Inflammatory macrophage treated with lipopolysaccharide for 4 hours (primary cell): Measurements from ENCODE around the gene SCAMP5.

Experiments used
- DNase-seq: peaks from one replicate; pipeline ENCODE4 v3.0.0-alpha.2; 2020

SCAMP5 gene, protein sequence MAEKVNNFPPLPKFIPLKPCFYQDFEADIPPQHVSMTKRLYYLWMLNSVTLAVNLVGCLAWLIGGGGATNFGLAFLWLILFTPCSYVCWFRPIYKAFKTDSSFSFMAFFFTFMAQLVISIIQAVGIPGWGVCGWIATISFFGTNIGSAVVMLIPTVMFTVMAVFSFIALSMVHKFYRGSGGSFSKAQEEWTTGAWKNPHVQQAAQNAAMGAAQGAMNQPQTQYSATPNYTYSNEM

GRCh38 chr15:74995182-74995778 is at the start of gene SCAMP5:
SCAMP5 (plus strand) TSS chr15:74995563; CDS start chr15:75011840, 16,277 bp downstream.
- peak; percentile 89 for DNase-seq

- DNase-seq = peak; percentile 69
Observed at GRCh38 chr15:74950078-74950908, 45.1 kb upstream of the SCAMP5 start.

DNA sequence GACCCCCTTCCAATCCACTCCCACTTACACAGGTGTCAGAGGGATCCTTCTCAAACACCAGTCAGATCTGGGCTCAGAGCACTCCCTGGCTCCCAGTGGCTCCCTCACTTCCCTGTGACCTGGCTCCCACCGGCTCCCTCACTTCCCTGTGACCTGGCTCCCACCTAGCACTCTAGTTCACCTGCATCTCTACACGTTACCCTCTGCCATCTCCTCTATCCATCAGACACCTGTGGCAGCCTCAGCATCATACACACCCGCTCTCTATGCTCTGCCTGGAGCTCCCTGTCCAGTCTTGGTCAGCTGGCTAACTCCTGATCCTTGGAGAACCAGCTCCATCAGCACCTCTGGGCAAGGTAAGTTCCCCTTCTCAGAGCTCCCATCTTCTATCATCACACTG is 44.4 kb upstream of the SCAMP5 start:
- no peak for DNase-seq

DNA sequence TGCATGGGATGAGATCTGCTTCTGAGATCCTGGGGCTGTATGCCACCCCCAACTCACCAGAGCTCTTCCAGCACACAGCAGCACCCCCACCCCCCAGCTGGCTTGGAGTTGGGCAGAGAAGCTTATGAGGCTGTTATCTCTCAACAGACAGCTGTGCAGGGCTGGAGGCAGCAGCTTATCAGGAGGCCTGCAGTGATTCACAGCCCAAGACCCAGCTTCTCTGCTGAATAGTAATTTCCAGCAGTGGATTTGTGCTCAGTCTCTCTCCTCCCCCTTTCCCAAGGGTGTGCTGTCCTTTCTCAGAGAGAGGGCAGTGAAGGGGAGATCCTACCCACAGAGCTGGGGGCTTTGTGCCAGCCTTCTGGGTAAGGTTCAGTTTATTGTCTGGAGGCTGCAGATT is 40.8 kb upstream of the SCAMP5 start:
- no peak for DNase-seq

DNA sequence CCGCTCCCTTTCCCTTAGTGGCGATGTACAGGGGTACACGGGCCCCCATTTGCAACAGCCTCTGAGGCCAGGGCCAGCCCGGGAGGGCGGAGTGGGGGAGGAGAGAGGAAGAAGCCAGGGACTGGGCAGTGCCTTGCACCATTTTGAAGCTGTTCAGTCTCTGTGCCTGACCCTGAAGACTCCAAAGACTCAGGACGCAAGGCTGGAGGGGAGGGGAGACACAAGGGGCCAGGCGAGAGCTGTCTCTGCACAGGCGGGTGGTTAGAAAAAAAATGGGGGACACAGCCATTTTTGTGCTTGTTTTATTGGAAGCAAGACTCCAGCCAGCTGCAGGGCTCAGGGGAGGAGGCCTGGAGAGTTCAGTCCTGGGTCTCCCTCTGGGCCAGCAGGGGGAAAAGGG is 40.3 kb upstream of the SCAMP5 start:
- DNase-seq = no peak

DNA sequence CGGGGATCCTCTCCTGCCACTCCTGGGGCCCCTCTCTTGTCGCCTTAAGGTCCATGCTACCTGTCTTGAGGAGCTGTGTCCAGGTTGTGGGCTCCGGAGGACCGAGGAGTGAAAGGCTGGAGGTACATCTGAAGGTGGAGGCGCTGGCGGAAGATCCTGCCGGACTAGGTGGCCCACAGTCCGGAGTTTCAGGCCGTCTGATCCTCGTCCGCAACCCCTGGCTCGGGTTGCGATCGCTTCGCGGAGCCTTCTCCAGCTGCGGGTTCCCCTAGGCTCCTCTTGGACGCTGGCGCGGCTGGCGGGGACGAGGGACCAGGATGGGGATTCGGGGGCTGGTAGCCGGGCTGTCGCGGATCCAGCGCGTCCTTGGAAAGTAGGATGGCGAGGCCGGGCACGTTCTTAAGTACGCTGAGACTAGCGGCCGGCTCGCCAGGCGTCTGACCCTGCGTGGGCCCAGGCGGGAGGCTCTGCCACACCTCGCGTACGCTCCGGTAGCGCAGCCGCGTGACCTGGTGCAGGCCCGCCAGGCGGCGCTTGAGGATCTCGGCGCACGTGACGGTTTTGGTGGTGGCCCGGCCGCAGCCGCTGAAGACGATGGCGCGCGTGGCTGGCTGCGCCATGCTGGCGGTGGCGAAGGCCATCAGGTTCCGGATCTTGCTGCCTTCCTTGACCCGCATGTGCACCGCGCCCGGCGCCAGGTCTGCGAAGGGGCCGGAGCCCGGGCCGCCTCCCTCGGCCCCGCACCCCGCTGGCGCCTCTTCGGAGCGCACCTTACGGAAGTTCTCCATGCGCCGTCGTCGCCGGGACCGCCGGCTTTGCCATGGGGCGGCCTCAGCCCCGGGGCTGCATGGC is 39.3 kb upstream of the SCAMP5 start:
- DNase-seq = peak; percentile 66

- peak; percentile 62 for DNase-seq
Observed at GRCh38 chr15:74956648-74957475, 38.5 kb upstream of the SCAMP5 start, which contains the start of gene RPP25. RPP25 (minus strand) TSS chr15:74956772; CDS start chr15:74956583, 189 bp downstream.

DNA sequence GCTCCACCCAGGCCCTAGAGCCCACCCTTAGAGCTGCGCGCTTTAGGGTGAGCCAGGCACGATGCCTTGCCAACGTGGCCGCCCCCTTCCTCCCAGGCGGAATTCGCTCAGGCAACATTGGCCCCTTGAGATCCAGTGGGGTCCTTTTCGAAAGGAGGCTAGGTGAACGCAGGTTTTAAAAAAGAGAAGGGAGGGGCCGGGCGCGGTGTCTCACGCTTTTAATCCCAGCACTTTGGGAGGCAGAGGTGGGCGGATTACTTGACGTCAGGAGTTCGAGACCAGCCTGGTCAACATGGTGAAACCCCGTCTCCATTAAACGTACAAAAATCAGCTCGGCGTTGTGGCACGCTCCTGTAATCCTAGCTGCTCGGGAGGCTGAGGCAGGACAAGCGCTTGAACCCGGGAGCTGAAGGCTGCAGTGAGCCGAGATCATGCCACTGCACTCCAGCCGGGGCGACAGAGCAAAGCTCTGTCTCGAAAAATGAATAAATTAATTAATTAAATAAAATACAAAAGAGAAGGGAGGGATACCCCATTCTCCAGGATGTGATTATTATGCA is 37.8 kb upstream of the SCAMP5 start:
- no peak for DNase-seq

DNA sequence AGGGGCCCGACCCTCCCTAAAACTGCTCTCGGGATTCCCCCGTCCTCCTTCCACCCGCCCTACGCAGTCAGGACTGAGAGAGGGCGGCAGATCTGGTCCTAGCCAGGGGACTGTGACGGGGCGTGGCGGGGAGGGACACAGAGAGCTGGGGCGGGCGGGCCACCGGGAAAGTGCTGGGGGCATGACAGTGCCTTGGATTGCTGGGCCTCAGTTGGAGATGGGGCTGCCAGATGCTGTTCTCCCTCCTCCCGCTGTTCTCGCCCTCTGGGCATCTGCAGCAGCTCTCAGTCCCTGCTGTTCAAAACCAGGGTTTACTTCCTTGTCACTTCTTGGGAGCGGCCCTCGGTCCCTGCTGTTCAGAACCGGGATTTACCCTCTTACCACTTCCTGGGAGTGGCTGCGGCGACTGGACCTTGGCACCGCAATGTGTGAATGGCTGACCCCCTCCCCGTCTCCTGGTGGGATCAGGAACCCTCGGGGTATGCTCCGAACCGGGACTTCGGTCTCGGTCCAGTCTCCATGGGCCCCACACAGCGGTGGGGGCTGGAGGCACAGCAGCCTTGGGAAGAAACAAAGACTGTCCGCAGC is 36.9 kb upstream of the SCAMP5 start:
- peak; percentile 61 for DNase-seq

- DNase-seq = no peak
Observed at GRCh38 chr15:74958908-74959585, 36.3 kb upstream of the SCAMP5 start.

DNA sequence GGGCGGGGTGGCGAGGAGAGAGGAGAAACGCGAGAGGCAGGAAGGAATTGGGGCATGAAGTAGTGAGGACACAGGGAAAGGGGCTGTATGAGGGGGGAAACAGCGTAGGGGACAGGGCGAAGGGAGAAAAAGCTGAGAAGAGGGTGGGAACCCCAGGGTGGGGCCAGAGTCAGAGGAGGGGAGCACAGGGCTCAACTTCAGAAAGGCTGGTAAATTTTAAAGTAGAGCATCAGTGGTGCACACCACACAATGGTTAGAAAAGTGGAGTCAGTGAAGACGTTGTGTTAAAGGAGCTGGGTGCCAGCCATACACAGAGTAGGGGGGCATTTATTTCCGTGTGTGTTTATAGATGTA is 35.8 kb upstream of the SCAMP5 start:
- no peak for DNase-seq

DNA sequence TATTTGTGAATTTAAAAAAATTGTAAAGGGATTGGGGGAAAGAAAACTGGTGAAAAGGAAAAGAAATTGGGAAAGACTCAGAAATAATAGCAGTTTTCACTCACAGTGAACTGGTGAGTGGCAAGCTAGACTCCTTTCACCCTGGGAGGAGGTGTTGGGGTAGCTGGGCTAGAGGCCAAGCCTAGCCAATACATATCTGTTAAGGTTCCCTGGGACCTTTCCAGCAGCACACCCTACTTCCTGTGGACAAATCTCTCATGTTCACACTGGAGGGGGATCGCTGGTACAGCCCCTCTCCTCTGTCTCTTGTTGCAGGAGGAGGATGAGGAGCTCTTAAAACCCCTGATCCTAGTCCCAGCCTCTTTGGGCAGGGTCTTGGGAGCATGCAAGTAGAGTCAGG is 35.1 kb upstream of the SCAMP5 start:
- DNase-seq = no peak

- DNase-seq = no peak
Observed at GRCh38 chr15:74960995-74961588, 34.3 kb upstream of the SCAMP5 start.

- no peak for DNase-seq
Observed at GRCh38 chr15:74961616-74962015, 33.7 kb upstream of the SCAMP5 start.

DNA sequence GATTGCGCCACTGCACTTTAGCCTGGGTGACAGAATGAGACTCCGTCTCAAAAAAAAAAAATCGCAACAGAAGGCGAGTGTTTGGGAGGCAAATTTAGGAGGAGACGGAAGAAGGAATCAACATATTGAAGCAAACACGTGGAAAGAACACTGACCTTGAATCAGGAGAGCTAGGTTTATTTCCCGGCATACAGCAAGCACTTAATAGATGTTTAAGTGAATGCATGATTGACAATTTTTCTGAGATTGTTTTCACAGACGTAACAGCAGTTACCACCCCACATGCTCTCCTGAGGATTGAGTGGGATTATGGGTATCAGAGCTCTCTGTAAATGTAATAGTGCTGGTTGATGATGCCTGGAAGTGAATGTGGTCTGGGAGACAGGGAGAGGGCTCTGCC is 33.1 kb upstream of the SCAMP5 start:
- no peak for DNase-seq

- no peak for DNase-seq
Observed at GRCh38 chr15:74962671-74963070, 32.7 kb upstream of the SCAMP5 start.

- DNase-seq = no peak
Observed at GRCh38 chr15:74963213-74963612, 32.1 kb upstream of the SCAMP5 start.

GRCh38 chr15:74964794-74965193 is 30.6 kb upstream of the SCAMP5 start:
- DNase-seq = peak; percentile 13

- no peak for DNase-seq
Observed at GRCh38 chr15:74967670-74968069, 27.7 kb upstream of the SCAMP5 start.

DNA sequence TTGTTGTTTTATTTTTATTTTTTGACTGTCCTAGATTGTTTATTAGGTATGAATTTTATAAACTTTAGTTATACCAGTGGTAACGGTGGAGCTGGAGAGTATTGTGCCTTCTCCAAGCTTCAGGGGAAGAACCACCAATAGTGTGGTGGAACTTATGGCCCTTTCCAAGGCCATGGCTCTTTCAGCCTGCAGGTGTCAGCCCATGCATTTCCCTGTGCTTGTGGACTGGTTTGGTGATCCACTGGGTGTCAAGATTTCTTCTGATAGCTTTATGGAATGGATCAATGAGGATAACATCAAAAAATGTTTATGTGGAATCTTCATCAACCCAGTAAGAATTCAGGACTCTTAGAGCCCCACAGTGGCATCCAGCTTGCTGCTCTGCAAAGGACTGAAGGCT is 19.2 kb upstream of the SCAMP5 start:
- DNase-seq = no peak
